HEK293T (cell line): ENCODE results near the gene APLP2.

Experiments
- CTBP1 ChIP-seq: fragments of 450-650 bp; IDR thresholded peaks from 2 replicates; pipeline ENCODE4 v1.6.1; 2016; ENCODE audit warnings: borderline replicate concordance
- ELF4 ChIP-seq: fragments of 450-650 bp; IDR thresholded peaks from 2 replicates; pipeline ENCODE4 v1.6.1; 2017; ENCODE audit warnings: antibody characterized with exemption
- FOXM1 ChIP-seq: fragments of 450-650 bp; IDR thresholded peaks from 2 replicates; pipeline ENCODE4 v1.6.1; 2017; ENCODE audit warnings: mild to moderate bottlenecking, borderline replicate concordance
- PKNOX1 ChIP-seq: fragments of 450-650 bp; IDR thresholded peaks from 2 replicates; pipeline ENCODE4 v1.6.1; 2016
- TARDBP ChIP-seq: fragments of 450-650 bp; IDR thresholded peaks from 2 replicates; pipeline ENCODE4 v1.6.1; 2016

- TF ChIP-seq TARDBP: no peak
- no peak for TF ChIP-seq CTBP1
- TF ChIP-seq PKNOX1: no peak
- TF ChIP-seq ELF4: no peak
- no peak for TF ChIP-seq FOXM1
These were observed 108.1 kb downstream of the APLP2 start for GRCh38 chr11:130177782-130178181.
